ENCODE results near the gene CNTROB.

- TF ChIP-seq EZH2 (IDR thresholded peaks at IDR 0.05) = no peak
- no peak for TF ChIP-seq POLR2AphosphoS5 (IDR thresholded peaks at IDR 0.05; ENCODE audit: borderline replicate concordance, low read depth, low read length)
Observed at GRCh38 chr17:7915179-7915610, 16.8 kb upstream of the CNTROB start.
